Stimulated activated CD4-positive, alpha-beta T cell treated with anti-CD3 and anti-CD28 coated beads, Interleukin-1b, Interleukin-23, amount 100 ng/mL, for 1 hour (primary cell): ENCODE measurements around the gene STRIP1.

Experiments
- DNase-seq, 2 donors: peaks; one replicate each; pipeline ENCODE4 v3.0.0-alpha.2; 2020; ENCODE audit warnings: low read depth in 2 of 2

Gene STRIP1

DNA sequence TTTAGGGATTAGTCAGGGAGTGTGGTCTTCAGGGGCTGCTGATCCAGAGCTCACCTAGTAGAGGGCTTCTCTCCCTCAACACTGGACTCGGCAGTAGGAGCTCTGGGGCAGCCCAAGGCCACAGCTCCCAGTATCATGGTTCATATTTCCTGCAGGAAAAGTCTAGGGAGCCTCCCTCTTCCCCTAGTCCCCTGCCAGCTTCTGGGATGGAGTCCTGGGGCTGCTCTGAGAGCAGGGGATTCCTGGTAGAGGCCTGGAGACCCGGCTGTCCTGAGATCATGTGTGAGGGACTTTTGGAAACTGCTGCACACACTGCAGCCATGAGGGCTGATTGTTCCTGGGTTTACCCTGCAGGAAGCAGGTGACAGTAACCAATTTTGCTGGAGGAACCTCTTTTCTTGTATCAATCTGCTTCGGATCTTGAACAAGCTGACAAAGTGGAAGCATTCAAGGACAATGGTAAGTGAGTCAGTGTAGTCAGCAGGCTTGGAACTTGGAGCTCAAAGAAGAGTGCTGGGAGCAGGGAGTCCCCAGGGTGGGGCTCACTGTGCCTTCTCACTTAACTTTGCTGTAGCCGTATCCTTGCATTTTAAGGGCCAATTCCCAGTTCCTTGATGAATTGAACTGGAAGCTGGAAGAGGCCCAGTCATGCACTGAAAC is 16.3 kb downstream of the STRIP1 start:
- DNase-seq = no peak

DNA sequence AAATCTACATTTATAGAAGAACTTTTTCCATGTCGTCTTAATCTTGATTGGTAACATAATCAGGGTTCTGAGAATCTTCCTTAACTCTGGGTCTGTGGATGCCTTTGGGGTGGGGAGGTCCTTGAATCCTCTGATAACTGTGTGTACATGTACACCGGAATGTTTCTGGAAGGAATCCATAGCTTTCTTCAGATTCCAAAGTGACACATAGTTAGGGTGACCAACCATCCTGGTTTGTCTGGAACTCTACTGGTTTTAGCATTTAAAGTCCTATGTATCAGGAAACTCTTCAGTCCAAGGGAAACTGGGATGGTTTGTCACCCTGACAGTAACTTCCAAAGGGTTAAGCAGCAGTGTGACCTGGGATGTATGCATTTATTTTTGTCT is 16.8 kb downstream of the STRIP1 start:
- no peak for DNase-seq

DNA sequence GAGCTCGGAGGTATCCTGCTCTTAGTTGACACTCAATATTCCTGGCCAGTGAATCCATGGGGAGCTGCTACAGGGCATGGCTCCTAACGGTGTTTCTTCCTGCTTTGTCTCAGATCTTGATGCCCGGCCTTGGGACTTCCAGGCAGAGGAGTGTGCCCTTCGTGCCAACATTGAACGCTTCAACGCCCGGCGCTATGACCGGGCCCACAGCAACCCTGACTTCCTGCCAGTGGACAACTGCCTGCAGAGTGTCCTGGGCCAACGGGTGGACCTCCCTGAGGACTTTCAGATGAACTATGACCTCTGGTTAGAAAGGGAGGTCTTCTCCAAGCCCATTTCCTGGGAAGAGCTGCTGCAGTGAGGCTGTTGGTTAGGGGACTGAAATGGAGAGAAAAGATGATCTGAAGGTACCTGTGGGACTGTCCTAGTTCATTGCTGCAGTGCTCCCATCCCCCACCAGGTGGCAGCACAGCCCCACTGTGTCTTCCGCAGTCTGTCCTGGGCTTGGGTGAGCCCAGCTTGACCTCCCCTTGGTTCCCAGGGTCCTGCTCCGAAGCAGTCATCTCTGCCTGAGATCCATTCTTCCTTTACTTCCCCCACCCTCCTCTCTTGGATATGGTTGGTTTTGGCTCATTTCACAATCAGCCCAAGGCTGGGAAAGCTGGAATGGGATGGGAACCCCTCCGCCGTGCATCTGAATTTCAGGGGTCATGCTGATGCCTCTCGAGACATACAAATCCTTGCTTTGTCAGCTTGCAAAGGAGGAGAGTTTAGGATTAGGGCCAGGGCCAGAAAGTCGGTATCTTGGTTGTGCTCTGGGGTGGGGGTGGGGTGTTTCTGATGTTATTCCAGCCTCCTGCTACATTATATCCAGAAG is 19.4 kb downstream of the STRIP1 start:
- DNase-seq = peak; percentile 29 to 63

DNA sequence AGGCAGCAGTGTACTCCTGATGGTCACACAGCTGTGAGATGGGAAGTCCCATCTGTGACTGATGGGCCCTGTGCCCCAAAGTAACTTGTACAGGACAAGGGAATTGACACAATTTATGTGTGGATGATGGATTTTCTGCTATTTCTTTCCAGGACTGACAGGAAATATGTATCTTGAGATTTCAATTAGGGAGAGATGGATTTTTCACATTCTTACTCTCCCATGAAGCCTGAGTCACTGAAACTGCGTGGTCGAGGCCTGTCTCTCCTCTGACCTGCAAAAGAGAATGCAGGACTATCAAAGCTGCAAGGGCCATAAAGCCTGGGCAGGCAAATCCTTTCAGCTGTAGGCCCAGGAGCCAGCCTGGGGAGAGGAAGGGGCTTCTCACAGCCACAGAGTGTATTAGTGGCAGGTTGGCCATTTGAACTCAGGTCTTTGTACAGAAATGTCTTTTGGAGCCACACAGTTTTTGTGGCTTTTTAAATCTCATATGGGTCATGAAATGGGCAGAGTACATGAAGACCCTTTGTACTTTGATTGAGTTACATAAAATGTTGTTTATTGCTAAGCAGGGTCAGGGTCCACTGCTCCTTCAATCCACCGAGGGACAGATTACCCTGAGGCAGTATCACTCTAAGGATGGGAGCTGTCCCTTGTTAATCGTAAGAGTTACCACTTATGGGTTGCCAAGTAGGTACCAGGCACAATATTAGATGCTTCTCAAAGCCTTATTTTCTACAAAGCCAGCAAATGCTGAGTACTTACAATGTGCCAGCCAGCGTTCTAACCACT is 21.3 kb downstream of the STRIP1 start:
- DNase-seq = no peak

- no peak for DNase-seq
These were observed 21.9 kb downstream of the STRIP1 start for GRCh38 chr1:110056285-110056683.

- DNase-seq = no peak
These were observed 22.4 kb downstream of the STRIP1 start for GRCh38 chr1:110056776-110057175.

DNA sequence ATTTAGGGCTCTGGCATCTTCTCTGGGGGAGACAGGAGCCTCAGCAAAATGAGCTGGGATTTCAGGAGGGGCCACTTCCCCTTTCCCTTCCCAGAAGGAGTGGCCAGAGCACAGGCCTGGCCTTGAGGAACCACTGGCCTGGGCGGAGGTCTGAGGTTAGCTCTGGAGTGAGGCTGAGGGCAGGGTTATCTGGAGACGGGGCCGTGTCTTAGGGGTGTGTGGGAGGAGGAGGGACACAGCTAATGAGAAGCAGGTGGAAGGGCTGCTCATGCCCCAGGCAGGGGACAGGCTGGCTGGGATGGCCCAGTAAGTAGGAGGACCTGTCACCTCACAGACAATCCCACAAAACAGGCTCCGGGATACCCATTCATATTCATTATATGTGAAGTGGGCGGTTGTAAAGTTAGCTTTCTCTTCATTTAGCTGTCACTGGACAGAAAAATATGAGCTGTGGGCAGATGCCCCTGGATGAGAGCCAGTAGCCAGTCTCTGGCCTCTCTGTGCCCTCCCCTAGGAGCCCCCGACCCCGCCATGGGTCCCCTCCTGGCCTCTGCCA is 23.6 kb downstream of the STRIP1 start:
- no peak for DNase-seq

GRCh38 chr1:110058591-110058990 is 24.2 kb downstream of the STRIP1 start:
- no peak for DNase-seq

DNA sequence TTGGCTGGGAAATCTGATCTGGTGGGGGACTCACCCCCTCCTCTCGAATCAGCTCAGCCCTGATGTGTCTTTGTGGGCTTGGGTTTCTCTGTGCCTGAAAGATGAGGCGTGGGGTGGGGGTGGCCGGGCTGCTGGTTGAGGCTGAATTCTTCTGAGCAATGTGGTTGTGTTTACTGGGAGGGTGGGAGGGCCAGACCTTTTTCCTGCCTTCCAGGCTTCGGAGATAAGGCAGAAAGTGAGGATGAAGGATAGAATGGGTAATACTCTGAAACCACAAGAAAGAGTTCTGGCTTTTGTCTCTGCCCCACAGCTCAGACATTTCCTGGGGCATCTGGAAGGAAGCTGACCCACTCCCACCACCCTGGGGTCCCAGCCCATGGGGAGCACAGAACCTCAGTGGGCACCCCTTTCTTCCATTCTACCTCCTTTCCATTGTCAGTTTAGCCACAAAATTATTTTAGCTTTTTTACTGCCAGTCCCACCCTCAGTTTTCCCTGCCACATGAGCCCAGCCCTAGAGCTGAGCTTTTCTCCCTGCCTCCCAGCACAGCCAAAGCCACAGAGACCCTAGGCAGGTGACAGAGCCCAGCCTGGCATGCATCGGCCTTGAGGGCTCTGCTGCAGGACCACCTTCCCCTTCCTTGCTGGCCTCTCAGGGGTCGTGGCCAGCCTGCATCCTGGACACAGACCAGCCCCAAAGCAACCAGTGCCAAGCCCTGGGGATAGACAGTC is 24.9 kb downstream of the STRIP1 start:
- DNase-seq = no peak

DNA sequence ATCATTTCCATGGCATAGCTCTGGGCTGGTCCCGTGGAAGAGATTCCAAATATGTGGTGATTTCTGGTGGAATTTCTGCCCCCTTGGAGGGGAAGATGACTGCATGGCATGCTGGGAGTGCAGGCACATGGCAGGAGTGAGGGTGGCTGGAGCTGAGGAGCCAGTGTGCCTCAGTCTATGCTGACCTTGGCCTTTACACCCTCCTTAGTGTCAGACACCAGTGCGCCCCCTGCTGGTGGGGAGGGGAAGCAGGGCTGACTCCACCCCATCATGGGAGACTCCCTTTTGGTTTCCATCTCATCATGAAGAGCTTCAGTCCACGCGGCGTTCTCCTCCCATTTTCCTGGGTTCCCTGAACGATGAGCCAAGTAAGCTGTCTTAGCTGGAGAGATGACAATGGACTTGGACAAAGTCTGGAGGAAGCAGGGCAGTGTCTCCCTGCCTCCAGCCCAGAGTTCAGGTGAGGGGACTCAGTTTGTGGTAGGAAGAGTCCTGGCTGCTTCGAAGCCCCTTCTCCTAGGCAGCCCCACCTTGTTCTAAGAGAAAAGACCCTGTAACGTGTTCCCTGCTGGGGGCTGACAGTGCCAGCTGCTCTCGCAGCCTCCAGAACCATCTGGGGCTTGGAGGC is 25.7 kb downstream of the STRIP1 start:
- peak; percentile 42 to 65 for DNase-seq

DNA sequence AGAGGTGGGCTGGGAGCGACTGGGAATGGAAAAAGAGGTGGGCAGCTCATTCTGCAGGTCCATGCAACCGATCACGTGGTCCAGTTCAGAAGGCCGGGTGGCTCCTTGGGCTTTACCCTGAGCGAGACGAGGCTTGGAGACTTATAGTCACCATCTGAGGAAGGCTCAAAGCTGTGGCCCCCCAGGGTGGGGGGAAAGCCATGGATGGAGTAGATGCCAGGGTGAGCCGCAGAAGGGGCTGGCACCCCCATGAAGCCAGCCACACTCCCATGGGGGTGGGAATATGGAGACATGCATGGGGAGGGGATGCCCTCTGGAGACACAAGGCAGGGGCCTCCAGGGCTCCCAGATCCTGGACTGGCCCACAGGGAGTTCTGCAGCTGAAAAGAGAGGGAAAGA is 26.2 kb downstream of the STRIP1 start:
- no peak for DNase-seq

DNA sequence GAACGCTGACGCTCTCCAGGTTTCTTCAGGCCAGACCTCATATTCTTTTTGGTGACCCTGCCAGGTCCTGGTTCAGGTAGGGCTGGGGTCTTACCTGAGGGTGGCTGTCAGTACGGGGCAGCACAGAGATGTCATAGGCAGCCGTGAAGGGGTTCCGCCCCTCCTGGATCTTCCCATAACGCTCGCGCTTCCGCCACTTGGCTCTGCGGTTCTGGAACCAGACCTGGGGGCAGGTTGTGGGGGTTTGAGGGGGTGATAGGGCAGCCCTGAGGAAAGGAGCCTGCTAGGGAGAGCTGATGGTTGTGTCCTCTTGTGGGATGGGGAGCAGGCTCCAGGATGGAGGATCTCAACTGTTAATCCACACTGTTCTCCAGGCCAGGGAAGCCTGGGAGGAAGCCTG is 26.9 kb downstream of the STRIP1 start:
- DNase-seq = no peak

GRCh38 chr1:110062612-110063011 is 28.2 kb downstream of the STRIP1 start:
- no peak for DNase-seq

DNA sequence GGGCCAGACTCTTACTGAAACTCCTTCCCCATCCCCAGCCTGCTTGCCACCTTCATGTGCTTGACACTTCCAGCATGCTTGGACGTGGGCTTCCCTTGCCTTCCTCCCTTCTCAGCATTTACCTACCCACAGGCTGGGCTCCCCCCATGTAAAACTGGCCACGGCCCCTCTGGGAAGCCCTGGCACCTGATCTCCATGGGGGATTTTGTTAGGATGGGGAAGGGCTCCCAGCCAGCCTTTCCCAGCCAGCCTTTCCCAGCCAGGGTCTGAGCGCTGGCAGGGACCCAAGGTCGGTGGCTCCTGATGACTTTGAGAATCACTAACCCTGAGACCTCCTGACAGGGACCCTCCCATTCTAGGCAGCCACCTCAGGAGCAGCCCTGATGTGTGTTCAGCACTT is 29.4 kb downstream of the STRIP1 start:
- DNase-seq = no peak

DNA sequence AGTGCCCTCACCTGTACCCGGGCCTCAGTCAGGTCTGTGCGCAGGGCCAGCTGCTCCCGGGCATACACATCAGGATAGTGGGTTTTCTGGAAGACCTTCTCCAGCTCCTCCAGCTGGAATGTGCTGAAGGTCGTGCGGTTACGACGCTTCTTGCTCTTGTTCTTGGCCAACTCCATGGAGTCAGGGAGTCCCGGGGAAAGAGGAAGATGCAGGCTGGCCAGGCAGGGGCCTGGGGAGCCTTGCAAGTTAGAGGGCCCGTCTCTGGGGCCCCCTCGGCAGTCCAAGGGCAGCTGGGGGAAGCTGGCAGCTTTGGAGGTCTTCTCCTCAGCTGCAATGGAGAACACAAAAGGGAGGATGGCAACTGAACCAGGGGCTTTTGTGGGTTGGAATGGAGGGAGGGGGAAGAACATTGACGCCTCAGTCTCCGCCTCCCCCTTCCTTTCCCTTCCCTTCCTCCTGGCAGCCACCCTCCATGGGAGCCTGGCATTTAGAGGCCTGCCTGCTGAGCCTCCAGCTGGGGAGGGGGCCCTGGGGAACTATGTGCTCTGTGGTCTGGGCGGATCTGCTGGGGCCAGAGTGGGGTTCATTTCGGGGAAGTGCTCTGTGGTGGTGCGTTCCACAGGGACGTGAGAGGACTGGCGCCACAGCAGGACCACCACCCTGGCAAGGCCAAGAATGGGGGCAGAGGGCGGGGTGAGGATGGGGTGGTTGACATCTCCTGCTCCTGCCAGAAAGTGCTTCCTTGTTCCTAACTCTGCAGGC is 30.3 kb downstream of the STRIP1 start:
- no peak for DNase-seq

GRCh38 chr1:110065841-110066240 is 31.4 kb downstream of the STRIP1 start:
- no peak for DNase-seq

GRCh38 chr1:110067479-110067892 is 33.1 kb downstream of the STRIP1 start:
- no peak for DNase-seq

GRCh38 chr1:110067893-110068645 is 33.6 kb downstream of the STRIP1 start:
- DNase-seq = no peak

GRCh38 chr1:110068646-110069403 is 34.4 kb downstream of the STRIP1 start:
- DNase-seq = no peak
